NCI-H226 (cell line): ENCODE data around the gene RNF14.
A peak's percentile ranks its signal among the peaks of the same experiment; 100 is the strongest.

ENCODE experiments used
- DNase-seq: peaks from one replicate; pipeline ENCODE4 v3.0.0-alpha.2; 2015

RNF14 gene

GRCh38 chr5:141948812-141949211, 20.1 kb upstream of the RNF14 start:
- DNase-seq: no peak

GRCh38 chr5:141949511-141949910, 19.4 kb upstream of the RNF14 start:
- DNase-seq: no peak

DNA sequence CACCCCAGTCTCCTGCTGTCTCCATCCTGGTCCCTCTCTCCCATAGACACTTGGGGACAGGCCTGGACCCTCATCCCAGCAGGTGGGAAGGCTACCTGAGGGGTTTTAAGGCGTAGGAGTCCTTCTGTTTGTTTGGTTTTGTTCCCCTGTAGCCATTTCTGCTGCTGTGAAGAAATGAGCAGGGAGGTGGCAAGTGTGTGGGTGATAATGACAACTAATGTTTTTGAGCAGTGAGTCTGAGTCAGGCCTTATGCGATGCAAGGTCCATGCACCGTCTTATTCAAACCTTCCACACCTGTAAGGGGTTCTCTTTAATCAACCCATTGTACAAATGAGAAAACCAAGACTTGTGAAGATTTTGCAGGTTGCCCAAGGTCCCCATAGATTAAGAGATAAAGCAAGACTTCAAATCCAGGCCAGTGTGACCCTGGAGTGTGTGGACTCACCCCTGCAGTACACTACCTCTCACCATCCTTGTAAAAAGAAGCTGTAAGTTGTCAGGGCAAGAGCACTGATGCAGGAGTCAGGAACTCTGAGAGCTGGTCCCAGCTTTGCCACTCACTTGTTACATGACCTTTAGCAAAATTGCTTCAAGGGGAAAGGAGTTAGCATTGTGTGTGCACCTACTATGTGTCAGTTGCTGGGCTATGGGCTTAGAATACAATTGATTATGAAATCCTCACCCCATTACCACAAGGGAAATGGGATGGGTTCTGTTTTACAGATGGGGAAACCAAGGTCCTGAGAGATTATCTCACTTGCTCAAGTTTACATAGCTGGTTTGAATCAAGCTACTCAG, 18.5 kb upstream of the RNF14 start:
- no peak for DNase-seq

DNA sequence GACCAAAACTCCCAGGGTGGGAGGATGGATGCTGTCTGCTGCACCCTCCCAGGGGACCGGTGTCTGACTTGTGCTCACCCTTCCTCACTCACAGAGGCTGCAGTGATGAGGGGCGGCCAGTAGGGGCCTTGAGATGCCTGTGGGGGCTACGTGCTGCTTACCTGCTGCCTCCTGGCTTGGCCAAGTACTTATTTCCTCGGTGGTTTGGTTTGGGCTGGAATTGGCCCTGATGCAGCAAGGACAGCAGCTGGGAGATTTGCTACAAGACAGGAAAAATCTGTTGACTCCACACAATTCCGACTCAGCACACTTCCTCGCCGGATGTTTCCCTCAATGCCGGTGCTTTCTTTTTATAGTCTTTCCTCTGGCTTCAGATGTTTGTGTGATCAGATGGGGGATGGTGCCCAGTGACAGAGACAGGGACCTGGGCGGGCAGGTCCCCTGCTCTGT, 17.5 kb upstream of the RNF14 start:
- DNase-seq: no peak

DNA sequence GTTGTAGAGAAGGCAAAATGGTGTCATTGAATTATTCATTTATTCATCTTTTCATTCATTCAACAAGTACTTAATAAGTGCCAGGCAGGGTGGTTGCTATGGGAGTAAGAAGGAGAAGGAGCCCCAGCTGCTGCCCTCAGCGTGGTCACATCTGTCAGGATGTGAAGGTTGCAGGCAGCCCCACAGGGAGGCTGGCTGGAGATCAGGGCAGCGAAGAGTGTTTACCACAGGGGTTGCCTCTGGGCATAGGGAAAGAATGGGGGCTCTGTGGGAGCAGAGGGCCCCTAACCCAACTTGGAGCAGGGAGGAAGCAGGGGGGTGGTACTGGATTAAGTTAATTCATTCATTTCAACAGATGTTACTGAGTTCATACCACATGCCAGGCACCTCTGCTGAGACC, 16.9 kb upstream of the RNF14 start:
- DNase-seq: no peak

DNA sequence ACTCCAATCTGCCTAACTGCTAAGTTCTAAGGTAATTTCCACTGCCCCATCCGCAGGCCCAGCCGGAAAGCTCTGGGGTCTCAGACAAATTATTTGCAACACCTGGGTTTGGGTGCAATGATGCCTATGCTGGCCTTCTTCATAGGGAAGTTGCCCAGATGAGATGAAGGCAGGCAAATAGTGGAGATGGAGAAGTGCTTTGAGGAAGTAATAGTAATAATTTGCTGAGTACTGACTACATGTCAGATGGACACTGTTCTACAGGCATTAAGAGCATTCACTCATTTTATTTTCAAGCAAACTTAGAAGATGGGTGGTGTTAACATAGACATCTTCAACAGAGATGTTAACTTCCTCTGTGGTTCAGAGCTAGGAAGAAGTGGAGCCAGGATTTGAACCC, 14.7 kb upstream of the RNF14 start:
- no peak for DNase-seq

GRCh38 chr5:141957367-141957996, 11.4 kb upstream of the RNF14 start:
- DNase-seq: no peak

DNA sequence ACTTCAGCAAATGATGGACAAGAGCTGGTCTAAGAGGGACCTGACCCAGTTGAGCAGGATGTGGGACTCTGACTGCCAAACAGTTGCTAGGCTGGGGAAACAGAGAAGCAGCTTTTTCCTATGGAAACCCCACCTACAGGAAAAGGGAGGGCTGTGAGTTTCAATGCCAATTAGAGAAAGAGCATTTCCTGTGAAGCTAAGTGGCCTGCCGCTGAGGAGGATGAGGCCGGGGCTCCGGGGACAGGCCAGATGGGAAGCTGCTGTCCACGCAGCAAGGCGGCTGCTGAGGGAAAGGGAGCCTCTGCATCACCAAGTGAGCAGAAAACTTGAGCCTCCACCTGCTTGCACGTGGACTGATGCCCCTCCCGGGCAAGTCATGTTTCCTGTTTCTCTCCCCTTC, 10.8 kb upstream of the RNF14 start, which contains the start of gene PCDH12:
TSS of gene PCDH12 (minus strand) at position 90 of the 400 bp plus-strand sequence. CDS start 351 bp downstream, outside the sequence.
- DNase-seq: no peak

GRCh38 chr5:141958546-141959172, 10.2 kb upstream of the RNF14 start:
- no peak for DNase-seq

GRCh38 chr5:141960018-141960417, 8.9 kb upstream of the RNF14 start:
- DNase-seq: no peak

- peak; percentile 65 for DNase-seq
Measured at GRCh38 chr5:141960449-141961323, 8.2 kb upstream of the RNF14 start.

GRCh38 chr5:141961466-141961865, 7.4 kb upstream of the RNF14 start:
- DNase-seq: no peak

DNA sequence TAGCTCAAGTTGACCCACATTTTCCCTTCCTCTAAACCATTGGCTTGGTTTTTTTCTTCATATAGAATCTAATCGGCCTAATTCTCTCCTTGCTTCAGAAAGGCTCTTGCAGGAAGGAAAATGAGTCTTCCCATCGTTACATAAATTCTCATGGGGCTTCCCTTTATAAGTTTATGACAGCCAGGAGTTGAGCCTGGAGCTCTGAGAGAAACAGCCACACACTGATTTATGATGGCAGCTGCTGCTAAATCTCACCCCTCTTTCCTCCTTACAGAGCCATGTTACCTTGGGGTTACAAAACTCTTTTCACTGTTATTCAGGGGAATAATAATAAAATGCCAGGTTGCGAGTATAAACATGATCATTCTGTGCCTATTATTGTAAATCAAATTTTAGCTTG, 5.2 kb upstream of the RNF14 start:
- DNase-seq: no peak

- no peak for DNase-seq
Measured at GRCh38 chr5:141965071-141965470, 3.8 kb upstream of the RNF14 start.

DNA sequence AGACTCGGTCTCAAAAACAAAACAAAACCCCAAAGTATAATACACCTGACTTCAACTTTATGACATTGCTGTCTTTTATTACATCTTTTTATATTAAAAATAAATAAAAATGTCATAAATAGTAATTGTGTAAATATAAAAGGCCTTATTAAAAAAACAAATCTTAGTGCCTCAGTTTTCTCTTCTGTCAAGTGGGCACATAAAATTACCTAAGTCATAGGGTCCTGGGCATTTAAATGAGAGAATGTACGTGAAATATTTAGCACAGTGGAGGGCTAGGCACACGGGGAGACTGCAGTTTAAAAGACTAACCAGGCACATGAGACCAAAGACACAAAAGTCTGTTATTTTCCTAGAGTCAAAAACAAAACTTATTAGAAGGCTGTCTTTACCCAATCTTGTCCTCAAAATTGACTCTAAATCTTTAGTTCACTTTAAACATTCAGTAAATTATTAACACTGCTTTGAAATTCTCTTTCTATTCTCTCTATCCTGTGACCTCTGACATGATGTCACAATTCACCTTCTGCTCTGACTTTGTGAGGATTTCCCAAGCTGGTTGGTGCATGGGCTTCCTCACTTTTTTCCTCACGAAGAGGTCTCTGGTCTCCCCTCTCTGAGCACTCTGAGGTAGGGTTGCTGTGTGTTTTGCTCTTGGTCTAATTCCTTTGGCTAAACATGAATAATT, 2.5 kb upstream of the RNF14 start:
- no peak for DNase-seq

GRCh38 chr5:141966963-141967333, 2.0 kb upstream of the RNF14 start:
- no peak for DNase-seq

- no peak for DNase-seq
Measured at GRCh38 chr5:141969783-141970771, 1.2 kb downstream of the RNF14 start.

DNA sequence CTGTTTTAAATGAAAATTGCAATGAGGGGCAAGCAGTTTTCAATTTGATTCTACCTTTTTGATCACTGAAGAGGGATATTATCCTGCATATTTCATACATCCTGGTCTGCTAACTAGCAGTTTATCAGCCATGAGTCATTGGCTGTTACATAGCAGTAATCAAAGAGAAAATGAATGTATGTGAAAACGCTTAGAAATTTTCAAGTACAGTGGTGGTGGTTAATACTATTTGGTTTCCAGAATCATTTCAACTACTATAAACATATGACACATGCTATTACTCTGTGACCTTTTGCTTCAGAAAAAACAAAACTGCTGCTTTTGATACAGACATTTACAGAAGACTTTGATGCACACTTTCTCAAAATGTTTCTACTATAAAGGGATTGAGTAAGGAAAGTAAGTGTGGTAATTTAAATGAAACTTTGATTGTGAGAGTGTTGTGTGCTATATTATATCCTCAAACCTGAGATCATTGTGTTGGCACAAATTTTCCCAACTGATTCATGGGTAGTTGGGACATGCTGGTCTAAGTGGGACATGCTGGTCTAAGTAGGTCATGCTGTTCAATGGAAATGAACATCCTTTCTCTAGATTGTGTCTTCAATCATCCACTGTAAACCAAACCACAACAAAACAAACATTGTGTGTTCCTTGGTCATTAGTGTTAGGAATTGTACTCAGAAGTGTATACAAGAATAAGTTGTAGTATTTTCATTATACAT, 5.1 kb downstream of the RNF14 start:
- DNase-seq: peak; percentile 36

DNA sequence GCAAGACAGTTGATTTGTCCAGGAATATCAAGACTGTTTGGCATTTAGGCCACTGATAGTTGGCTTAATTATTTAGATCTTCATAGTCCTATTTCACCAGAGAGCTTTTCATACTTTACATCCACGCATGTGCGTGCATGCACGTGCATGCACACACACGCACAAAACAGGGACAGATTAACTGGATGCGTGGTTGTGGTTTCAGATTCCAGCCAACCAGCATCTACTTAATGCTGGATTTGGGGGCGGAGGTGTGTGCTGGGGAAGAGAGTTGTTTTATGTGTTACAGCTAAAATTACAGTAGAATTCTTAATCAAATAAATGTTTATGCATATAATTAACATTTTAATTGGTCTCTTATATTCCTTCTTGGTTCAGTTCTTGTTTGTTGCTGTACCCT, 7.3 kb downstream of the RNF14 start:
- no peak for DNase-seq

DNA sequence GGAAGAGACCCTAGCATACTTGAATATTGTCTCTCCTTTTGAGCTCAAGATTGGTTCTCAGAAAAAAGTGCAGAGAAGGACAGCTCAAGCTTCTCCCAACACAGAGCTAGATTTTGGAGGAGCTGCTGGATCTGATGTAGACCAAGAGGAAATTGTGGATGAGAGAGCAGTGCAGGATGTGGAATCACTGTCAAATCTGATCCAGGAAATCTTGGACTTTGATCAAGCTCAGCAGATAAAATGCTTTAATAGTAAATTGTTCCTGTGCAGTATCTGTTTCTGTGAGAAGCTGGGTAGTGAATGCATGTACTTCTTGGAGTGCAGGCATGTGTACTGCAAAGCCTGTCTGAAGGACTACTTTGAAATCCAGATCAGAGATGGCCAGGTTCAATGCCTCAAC, 9.5 kb downstream of the RNF14 start:
- DNase-seq: no peak
